ENCODE data around the gene PLA2G4A. TPM values are rescaled to one million over a fixed set of nuclear protein-coding genes. Genes with fewer than 3 reads are reported as not detected.

The PLA2G4A gene
- total RNA-seq, 4 donors from 2014 or later = 2.0 to 8.3 (median 6.1) TPM

DNA sequence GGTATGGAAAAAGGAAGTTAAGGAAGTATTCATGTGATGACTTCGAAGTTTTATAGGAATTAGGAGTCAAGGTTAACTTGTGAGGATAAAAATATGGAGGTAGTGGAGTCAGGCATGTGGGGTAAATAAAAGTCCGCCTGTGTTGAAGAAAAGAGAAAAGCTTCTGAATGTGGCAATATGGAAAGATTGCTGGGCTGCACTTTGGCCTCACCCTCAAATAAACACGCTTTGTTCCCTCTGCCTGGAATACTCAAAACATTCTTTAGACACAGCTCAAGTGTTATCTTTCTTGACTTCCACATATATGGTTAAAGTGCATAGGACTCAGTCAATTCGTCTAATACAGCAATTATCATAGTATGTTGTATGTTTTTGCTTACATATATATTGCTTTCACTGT is 137.7 kb downstream of the PLA2G4A start:
- DNase-seq = no peak
- WGBS, 2 donors (ENCODE audit: low coverage in 1 of 2) = 69 to 78% methylated on average over 4 of the region's 4 CpGs
- H3K36me3 ChIP-seq = no peaks in the 10 kb centered on the region
- TF ChIP-seq POLR2A (IDR thresholded peaks at IDR 0.05) (no peak), POLR2AphosphoS5 (IDR thresholded peaks at IDR 0.05) (no peak), EP300 (IDR thresholded peaks at IDR 0.05; ENCODE audit: low read depth) (no peak)
- TF ChIP-seq, protein P1, sequence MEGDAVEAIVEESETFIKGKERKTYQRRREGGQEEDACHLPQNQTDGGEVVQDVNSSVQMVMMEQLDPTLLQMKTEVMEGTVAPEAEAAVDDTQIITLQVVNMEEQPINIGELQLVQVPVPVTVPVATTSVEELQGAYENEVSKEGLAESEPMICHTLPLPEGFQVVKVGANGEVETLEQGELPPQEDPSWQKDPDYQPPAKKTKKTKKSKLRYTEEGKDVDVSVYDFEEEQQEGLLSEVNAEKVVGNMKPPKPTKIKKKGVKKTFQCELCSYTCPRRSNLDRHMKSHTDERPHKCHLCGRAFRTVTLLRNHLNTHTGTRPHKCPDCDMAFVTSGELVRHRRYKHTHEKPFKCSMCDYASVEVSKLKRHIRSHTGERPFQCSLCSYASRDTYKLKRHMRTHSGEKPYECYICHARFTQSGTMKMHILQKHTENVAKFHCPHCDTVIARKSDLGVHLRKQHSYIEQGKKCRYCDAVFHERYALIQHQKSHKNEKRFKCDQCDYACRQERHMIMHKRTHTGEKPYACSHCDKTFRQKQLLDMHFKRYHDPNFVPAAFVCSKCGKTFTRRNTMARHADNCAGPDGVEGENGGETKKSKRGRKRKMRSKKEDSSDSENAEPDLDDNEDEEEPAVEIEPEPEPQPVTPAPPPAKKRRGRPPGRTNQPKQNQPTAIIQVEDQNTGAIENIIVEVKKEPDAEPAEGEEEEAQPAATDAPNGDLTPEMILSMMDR (IDR thresholded peaks at IDR 0.05) = no peak
- H3K27ac ChIP-seq = no peak overlapping the region
- H3K4me3 ChIP-seq = no peak overlapping the region
- in situ Hi-C loops (cut with MboI; ENCODE audit: low pct_ligation_motif_present in 1 of 4, low pct_unique_long_range_greater_than_20kb in 1 of 4, low sequenced_read_pairs in 3 of 4) (no loop called here), intact Hi-C loops (cut with DNase I; ENCODE audit: low total_unique reads) (no loop called here)
- no peaks in the 10 kb centered on the region for H3K27me3 ChIP-seq
- no peaks in the 10 kb centered on the region for H3K4me1 ChIP-seq
- no peaks in the 10 kb centered on the region for H3K9me3 ChIP-seq

DNA sequence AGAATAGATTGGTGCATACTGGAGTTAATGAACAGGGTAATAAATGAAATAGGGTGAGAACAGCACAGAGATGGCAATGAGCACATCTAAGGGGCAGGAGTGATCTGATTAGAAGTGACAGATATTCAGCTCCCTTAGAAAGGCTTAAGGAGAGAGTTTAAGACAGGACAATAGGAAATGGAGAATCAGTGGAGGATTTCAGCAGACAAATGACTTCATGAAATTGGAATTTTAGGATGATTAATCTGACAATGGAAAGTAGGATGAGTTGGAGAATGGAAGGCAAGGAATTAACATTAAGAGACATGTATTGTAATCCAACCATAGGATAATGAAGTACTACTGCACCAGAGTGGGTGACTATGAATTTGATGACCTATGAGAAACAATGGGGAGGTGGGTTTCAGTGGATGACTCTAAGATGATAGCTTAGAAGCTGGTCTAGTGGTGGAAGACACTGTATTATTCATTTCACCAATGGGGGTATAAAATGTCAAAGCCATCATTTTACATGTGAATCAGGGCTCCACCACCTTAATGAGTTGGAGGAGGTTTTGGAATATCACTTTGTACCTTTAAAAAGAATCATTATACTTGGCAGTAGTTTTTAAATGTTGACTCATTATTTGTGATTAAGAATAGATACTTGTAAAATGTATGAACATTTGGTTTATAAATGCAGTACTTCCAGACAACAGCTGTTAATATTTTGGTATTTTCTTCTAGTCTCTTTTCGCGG is 139.1 kb downstream of the PLA2G4A start:
- intact Hi-C loops (cut with DNase I; ENCODE audit: low total_unique reads) = no loop called here
- 58 to 76% methylated on average over 2 of the region's 2 CpGs for WGBS, 2 donors (ENCODE audit: low coverage in 1 of 2)

DNA sequence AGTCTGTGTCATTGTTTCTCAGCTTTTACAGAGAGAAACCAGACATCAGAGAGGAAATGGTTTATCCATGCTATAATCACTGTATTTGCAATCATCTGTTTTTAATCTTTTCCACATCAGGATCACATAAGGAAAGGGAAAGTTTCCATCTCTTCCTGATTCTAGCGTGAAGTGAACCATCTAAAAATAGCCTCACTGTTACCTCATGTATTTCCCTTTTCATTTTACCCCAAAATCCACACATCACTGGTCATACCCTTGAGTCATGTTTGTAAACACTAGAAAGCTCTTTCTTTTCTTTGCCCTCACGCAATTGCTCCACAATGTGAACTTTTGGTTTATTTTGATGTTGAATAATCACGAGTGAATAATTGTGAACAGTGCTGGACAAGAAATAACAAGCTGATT is 146.0 kb downstream of the PLA2G4A start:
- H3K36me3 ChIP-seq = no peaks in the 10 kb centered on the region
- peak overlapping the region; percentile 55 to 61 (median 60) for H3K27ac ChIP-seq
- no peaks in the 10 kb centered on the region for H3K27me3 ChIP-seq
- in situ Hi-C loops (cut with MboI; ENCODE audit: low pct_ligation_motif_present in 1 of 4, low pct_unique_long_range_greater_than_20kb in 1 of 4, low sequenced_read_pairs in 3 of 4) = loop anchor here in 2 of 4 donors (25.0 kb wide), 2 partner anchors 262 to 362 kb away; no protein-coding TSS in a partner anchor
- H3K4me3 ChIP-seq = no peak overlapping the region
- TF ChIP-seq POLR2A (IDR thresholded peaks at IDR 0.05) (no peak), POLR2AphosphoS5 (IDR thresholded peaks at IDR 0.05) (peak in 1 of 3 donors; percentile 62)
- peaks cover 0 to 12% (median 3%) of the 10 kb centered on the region in 4 donors for H3K4me1 ChIP-seq
- no peak for DNase-seq
- H3K9me3 ChIP-seq = no peaks in the 10 kb centered on the region
- 40 to 45% methylated on average over 3 of the region's 3 CpGs for WGBS, 2 donors (ENCODE audit: low coverage in 1 of 2)
- intact Hi-C loops (cut with DNase I; ENCODE audit: low total_unique reads) = no loop called here

More for the DNA sequence above, 139.1 kb downstream of the PLA2G4A start:
- H3K36me3 ChIP-seq = no peaks in the 10 kb centered on the region
- no peak for DNase-seq
- in situ Hi-C loops (cut with MboI; ENCODE audit: low pct_ligation_motif_present in 1 of 4, low pct_unique_long_range_greater_than_20kb in 1 of 4, low sequenced_read_pairs in 3 of 4) = no loop called here
- no peaks in the 10 kb centered on the region for H3K9me3 ChIP-seq
- H3K4me1 ChIP-seq = no peaks in the 10 kb centered on the region
- H3K4me3 ChIP-seq = no peak overlapping the region
- no peaks in the 10 kb centered on the region for H3K27me3 ChIP-seq
- TF ChIP-seq EP300 (IDR thresholded peaks at IDR 0.05; ENCODE audit: low read depth) (no peak), POLR2A (IDR thresholded peaks at IDR 0.05) (no peak), POLR2AphosphoS5 (IDR thresholded peaks at IDR 0.05) (no peak)
- TF ChIP-seq, protein P1 (IDR thresholded peaks at IDR 0.05) = no peak
- H3K27ac ChIP-seq = no peak overlapping the region

- Histone ChIP-seq H3K27ac (peak overlapping the region; percentile 55 to 61 (median 60)), H3K27me3 (no peaks in the 10 kb centered on the region), H3K9me3 (no peaks in the 10 kb centered on the region), H3K4me3 (no peak overlapping the region), H3K4me1 (peaks cover 0 to 12% (median 3%) of the 10 kb centered on the region in 4 donors), H3K36me3 (no peaks in the 10 kb centered on the region)
- intact Hi-C loops (cut with DNase I; ENCODE audit: low total_unique reads) (no loop called here), in situ Hi-C loops (cut with MboI; ENCODE audit: low pct_ligation_motif_present in 1 of 4, low pct_unique_long_range_greater_than_20kb in 1 of 4, low sequenced_read_pairs in 3 of 4) (loop anchor here in 2 of 4 donors (25.0 kb wide), 2 partner anchors 263 to 363 kb away; no protein-coding TSS in a partner anchor)
- DNase-seq = no peak
- TF ChIP-seq EP300 (IDR thresholded peaks at IDR 0.05; ENCODE audit: low read depth) (no peak), POLR2AphosphoS5 (IDR thresholded peaks at IDR 0.05) (no peak), POLR2A (IDR thresholded peaks at IDR 0.05) (no peak)
- TF ChIP-seq, protein P1 (IDR thresholded peaks at IDR 0.05) = no peak
- 48 to 62% methylated on average over 1 of the region's 1 CpG for WGBS, 2 donors (ENCODE audit: low coverage in 1 of 2)
Observed at GRCh38 chr1:186975220-186975619, 146.5 kb downstream of the PLA2G4A start.

Data from transverse colon (tissue), 4 donors.